NCI-H2196 (cell line): ENCODE results near the gene ITGB1.
"Not testable (repeated sequence)": the region's sequence is repeated elsewhere in the genome, so short reads cannot be mapped to it uniquely, and the experiment has no call there.

Experiments
- DNase-seq: peaks from one replicate; lab custom pipeline; 2025; ENCODE audit not compliant: unreplicated experiment; lab: John Stamatoyannopoulos, UW

Gene ITGB1

GRCh38 chr10:32939296-32940111 lies 18.5 kb downstream of the ITGB1 start:
- no peak for DNase-seq

GRCh38 chr10:32938554-32939061 lies 19.4 kb downstream of the ITGB1 start:
- DNase-seq = peak; percentile 12

- DNase-seq = no peak
These were observed 20.1 kb downstream of the ITGB1 start for GRCh38 chr10:32937911-32938424.

- DNase-seq = no peak
These were observed 25.8 kb downstream of the ITGB1 start for GRCh38 chr10:32932225-32932729.

GRCh38 chr10:32931593-32931992 lies 26.4 kb downstream of the ITGB1 start:
- no peak for DNase-seq

GRCh38 chr10:32930036-32930435 lies 28.0 kb downstream of the ITGB1 start:
- DNase-seq = no peak

GRCh38 chr10:32929634-32930033 lies 28.4 kb downstream of the ITGB1 start:
- no peak for DNase-seq

- DNase-seq = no peak
These were observed 30.3 kb downstream of the ITGB1 start for GRCh38 chr10:32927750-32928149.

GRCh38 chr10:32923849-32924248 lies 34.2 kb downstream of the ITGB1 start:
- no peak for DNase-seq

- no peak for DNase-seq
These were observed 34.9 kb downstream of the ITGB1 start for GRCh38 chr10:32923134-32923533.

GRCh38 chr10:32922170-32922569 lies 35.9 kb downstream of the ITGB1 start:
- no peak for DNase-seq

- not testable (repeated sequence) for DNase-seq
These were observed 40.2 kb downstream of the ITGB1 start for GRCh38 chr10:32917817-32918216.

GRCh38 chr10:32911285-32912016 lies 46.6 kb downstream of the ITGB1 start:
- no peak for DNase-seq

- DNase-seq = not testable (repeated sequence)
These were observed 48.1 kb downstream of the ITGB1 start for GRCh38 chr10:32909970-32910369.

- no peak for DNase-seq
These were observed 48.6 kb downstream of the ITGB1 start for GRCh38 chr10:32909456-32909855.

GRCh38 chr10:32906595-32906994 lies 51.4 kb downstream of the ITGB1 start:
- no peak for DNase-seq

- no peak for DNase-seq
These were observed 52.6 kb downstream of the ITGB1 start for GRCh38 chr10:32905466-32905865.

GRCh38 chr10:32901815-32902214 lies 56.2 kb downstream of the ITGB1 start:
- no peak for DNase-seq

- not testable (repeated sequence) for DNase-seq
These were observed 62.6 kb downstream of the ITGB1 start for GRCh38 chr10:32895200-32895968.

- no peak for DNase-seq
These were observed 63.9 kb downstream of the ITGB1 start for GRCh38 chr10:32893916-32894664.
